ENCODE results near the gene TRIB2.
A peak's percentile ranks its signal among the peaks of the same experiment; 100 is the strongest.

Gene TRIB2

DNA sequence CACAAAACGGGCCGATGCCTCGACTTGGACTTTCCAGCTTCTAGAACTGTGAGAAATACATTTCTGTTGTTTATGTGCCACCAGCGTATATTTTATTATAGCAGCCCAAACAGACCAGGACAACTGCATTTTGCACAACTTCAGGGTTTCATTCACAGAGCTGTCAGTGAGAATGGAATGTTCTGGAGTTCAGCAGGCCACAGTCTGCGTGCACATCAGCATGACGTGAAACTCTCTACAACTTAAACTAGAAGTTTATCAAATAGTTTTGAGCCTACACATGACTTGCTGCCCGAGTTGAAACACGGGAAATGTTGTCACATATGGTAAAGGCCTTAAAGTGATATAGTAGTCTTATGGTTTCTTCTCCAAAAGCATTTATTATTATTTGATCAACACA is 3.9 kb upstream of the TRIB2 start:
- no peak for DNase-seq (ENCODE audit: extremely low spot score)
- CTCF ChIA-PET, result no interaction called here
- POLR2A ChIA-PET, result no interaction called here
- TF ChIP-seq, protein P1, sequence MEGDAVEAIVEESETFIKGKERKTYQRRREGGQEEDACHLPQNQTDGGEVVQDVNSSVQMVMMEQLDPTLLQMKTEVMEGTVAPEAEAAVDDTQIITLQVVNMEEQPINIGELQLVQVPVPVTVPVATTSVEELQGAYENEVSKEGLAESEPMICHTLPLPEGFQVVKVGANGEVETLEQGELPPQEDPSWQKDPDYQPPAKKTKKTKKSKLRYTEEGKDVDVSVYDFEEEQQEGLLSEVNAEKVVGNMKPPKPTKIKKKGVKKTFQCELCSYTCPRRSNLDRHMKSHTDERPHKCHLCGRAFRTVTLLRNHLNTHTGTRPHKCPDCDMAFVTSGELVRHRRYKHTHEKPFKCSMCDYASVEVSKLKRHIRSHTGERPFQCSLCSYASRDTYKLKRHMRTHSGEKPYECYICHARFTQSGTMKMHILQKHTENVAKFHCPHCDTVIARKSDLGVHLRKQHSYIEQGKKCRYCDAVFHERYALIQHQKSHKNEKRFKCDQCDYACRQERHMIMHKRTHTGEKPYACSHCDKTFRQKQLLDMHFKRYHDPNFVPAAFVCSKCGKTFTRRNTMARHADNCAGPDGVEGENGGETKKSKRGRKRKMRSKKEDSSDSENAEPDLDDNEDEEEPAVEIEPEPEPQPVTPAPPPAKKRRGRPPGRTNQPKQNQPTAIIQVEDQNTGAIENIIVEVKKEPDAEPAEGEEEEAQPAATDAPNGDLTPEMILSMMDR (IDR thresholded peaks at IDR 0.05; ENCODE audit: control extremely low read depth, extremely low read depth, low read depth, missing control alignments), result no peak

GRCh38 chr2:12714391-12715221 is 2.1 kb upstream of the TRIB2 start:
- TF ChIP-seq, protein P1 (IDR thresholded peaks at IDR 0.05; ENCODE audit: control extremely low read depth, extremely low read depth, low read depth, missing control alignments), result no peak
- ChIA-PET POLR2A (no interaction called here), CTCF (interaction anchor here (0.7 to 3.2 kb wide), 4 partner anchors 13 to 1022 kb away, joined by 4 to 10 read pairs (median 6); no protein-coding TSS in a partner anchor)
- DNase-seq (ENCODE audit: extremely low spot score), result no peak

GRCh38 chr2:12715258-12716031 is 1.3 kb upstream of the TRIB2 start:
- TF ChIP-seq, protein P1 (IDR thresholded peaks at IDR 0.05; ENCODE audit: control extremely low read depth, extremely low read depth, low read depth, missing control alignments), result no peak
- DNase-seq (ENCODE audit: extremely low spot score), result no peak
- ChIA-PET POLR2A (no interaction called here), CTCF (interaction anchor here (0.7 to 3.2 kb wide), 12 partner anchors 8 to 1023 kb away, joined by 3 to 10 read pairs (median 5); no protein-coding TSS in a partner anchor)

DNA sequence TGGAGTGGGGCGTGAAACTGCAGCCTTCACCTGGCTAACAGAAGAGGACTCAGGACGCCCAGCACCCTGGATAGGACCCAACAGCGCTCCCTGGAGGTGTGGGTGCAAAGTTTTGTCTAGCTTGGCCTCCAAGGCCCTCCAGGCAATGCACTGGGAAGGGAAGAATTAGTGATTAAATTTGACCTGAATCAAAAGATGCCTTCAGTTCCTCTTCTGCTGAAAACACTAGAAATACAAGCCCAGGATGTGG is 779 bp upstream of the TRIB2 start:
- ChIA-PET CTCF (interaction anchor here (0.7 to 3.2 kb wide), 14 partner anchors 8 to 1023 kb away, joined by 3 to 10 read pairs (median 5); no protein-coding TSS in a partner anchor), POLR2A (no interaction called here)
- peak; percentile 48 for DNase-seq (ENCODE audit: extremely low spot score)
- TF ChIP-seq, protein P1 (IDR thresholded peaks at IDR 0.05; ENCODE audit: control extremely low read depth, extremely low read depth, low read depth, missing control alignments), result peak; percentile 52

DNA sequence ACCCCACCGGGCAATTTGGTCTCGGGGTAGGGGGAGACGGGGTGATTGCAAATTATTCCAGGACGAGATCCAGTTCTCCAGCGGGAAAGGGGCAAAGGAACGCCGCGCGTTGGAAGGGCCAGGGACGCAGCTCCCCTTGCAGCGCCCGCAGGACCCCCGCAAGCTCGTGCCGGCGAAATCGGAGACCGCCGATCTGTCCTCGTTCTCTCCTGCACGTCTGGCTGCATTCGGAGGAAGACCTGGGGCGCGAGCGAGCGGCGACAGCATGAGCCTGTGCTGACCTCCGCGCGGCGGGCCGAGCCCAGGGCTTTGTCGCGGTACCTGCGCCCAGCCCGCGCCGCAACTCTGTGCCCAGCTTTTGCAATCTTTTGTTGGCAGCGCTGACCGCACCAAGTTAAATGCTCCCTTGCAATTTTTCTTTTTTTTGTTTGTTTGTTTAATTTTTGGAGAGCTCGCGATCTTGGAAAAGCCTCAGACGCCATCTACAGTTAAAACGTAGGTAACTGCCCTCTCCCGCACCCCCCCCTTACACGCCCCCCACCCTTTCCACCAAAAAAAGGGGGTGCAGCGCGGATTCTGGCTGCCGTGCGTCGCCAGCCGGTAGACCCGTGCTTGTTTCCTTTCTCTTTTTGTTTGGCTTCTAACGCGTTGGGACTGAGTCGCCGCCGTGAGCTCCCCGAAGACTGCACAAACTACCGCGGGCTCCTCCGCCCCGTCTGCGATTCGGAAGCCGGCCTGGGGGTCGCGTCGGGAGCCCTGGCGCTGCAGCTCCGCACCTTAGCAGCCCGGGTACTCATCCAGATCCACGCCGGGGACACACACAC is 667 bp downstream of the TRIB2 start:
- POLR2A ChIA-PET, result no interaction called here
- DNase-seq (ENCODE audit: extremely low spot score), result peak; percentile 46
- CTCF ChIA-PET, result interaction anchor here (1.0 to 3.2 kb wide), 8 partner anchors 8 to 855 kb away, joined by 3 to 10 read pairs (median 6); no protein-coding TSS in a partner anchor
- TF ChIP-seq, protein P1 (IDR thresholded peaks at IDR 0.05; ENCODE audit: control extremely low read depth, extremely low read depth, low read depth, missing control alignments), result no peak
